GM18498 (cell line): ENCODE results near the gene RCOR1.
"Not testable (repeated sequence)": the region's sequence is repeated elsewhere in the genome, so short reads cannot be mapped to it uniquely, and the experiment has no call there.

Experiments
- ATAC-seq: cut with Tn5 transposase; IDR thresholded peaks from one replicate; pipeline ENCODE4 v1.9.1; 2021; ENCODE audit warnings: mild to moderate bottlenecking, moderate library complexity; ENCODE audit not compliant: unreplicated experiment

RCOR1 gene

GRCh38 chr14:102591944-102592762 is at the start of gene RCOR1:
RCOR1 (plus strand) TSS chr14:102592649; CDS start chr14:102592887, 238 bp downstream.
- ATAC-seq: peak; percentile 75

- no peak for ATAC-seq
These were observed 48.3 kb upstream of the RCOR1 start for GRCh38 chr14:102544046-102544746.

DNA sequence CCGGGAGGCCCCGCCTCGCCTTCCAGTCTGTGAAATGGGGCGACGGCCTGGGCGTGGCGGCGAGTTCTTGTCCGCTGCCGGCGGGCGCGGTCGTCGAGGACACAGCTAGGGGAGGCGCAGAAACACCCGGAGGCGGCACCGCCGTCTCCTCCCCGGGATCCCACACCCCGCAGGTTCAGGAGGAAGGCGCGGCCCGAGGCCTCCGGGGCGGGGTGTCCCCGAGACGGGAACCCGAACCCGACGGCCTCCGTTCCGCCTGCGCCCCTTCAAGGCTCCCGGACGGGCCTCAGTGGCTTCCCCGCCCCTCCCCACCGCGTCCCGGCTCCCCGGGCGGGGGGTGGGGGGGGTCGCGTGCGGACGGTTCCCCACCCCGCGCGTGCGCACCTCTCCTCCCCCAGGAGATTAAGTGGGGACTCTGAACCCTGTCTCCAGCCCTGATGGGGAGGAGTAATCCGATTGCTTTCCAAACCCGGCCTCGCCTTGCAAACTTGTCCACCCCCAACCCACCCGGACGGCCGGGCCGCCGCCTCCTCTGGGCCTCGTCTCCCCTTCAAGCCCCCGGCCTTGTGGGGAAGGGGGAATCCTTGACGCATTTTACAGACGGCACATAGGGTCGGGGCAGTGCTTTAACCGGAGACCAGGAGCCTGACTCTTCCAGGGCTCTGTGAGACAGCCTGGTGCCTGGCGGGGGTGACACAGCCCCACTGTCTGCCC is 47.5 kb upstream of the RCOR1 start:
- ATAC-seq: no peak

- ATAC-seq: no peak
These were observed 46.8 kb upstream of the RCOR1 start for GRCh38 chr14:102545461-102546265.

DNA sequence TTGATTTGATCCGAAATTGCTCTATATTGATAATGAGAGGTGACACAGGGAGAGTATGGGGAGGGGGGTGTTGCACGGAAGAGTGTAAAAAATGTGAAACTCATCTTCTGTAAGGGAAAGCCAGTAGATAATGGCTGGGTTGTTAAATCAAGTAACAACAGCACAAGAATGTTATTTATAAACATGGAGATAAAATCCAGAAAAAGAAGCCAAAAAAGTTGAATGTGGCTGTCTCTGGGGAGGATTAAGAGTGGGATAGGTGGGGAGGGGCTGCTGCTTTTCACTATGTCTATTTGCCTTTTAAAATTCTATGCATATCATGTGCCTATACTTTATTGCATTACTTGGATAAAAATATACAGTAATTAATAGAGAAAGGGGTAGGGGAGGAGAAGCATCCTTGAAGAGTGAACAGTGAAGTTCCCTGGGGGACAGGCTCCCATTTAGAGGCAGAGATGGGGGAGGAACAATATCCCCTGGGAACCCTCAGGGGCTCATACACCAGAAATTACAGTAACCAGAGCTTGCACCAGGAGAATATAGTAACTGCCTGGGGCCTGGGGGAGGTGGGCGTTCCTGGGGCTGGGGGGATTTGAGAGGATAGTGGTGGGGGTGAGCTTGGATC is 43.7 kb upstream of the RCOR1 start:
- no peak for ATAC-seq

DNA sequence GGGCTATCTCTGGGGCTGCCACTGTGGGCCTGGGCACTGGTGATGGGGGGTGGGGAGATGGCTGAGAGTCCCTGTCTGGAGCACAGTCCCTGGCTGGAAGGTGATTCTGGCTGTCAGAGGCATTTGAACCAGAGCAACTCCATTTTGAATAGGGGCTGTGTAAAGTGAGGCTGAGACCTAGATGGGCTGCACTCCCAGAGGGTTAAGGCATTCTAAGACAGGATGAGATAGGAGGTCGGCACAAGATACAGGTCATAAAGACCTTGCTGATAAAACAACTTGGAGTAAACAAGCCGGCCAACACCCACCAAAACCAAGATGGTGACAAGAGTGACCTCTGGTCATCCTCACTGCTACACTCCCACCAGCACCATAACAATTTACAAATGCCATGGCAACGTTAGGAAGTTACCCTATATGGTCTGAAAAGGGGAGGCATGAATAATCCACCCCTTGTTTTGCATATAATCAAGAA is 41.5 kb upstream of the RCOR1 start:
- not testable (repeated sequence) for ATAC-seq

GRCh38 chr14:102551995-102552705 is 40.3 kb upstream of the RCOR1 start:
- no peak for ATAC-seq

DNA sequence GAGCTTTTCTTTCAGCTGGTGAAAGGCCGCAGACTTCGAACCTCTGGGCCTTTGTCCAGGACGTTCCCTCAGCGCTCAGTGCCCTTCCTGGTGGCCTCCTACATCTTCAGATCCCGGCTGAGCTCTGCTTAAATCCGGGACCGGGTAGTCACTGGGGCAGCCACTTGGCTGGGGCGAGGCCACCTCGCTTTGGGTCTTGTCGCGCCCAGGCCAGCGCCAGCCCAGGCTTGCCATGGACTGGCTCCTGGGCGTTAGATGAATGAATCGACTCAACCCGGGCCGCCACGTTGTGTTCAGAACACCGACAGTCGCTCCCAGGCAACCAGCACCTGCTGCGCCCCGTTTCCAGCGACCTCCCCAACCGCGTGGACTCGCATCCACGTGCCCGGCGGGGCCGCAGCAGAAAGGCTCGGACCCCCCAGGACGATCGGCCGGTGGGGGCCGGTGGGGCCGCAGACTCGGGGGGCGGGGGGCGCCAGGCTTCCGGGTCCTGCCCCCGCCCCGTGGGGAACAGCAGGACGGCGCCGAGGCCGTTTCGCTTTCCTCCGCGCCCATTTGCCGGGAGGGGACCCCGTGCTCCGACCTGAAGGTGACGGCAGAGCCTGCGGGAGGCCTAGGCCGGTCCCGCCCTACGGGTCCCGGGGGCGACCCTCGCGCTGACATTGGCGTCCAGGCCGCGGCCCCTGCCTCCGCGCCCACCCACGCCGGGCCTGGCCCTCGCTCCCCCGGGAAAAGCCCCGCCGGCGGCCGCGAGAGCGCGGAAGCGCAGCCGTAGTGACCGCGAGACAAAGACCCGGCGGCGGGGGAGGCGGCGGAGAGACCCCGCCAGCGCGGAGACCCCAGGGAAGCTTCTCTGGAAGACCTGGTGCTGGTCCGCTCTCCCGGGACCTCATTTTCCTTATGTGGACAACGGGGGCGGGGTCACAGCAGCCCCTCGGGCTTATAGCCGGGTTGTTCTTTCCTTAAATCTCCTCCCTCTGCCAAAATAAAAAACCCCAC is 37.3 kb upstream of the RCOR1 start:
- peak; percentile 55 for ATAC-seq

GRCh38 chr14:102556098-102556677 is 36.3 kb upstream of the RCOR1 start:
- ATAC-seq: no peak

DNA sequence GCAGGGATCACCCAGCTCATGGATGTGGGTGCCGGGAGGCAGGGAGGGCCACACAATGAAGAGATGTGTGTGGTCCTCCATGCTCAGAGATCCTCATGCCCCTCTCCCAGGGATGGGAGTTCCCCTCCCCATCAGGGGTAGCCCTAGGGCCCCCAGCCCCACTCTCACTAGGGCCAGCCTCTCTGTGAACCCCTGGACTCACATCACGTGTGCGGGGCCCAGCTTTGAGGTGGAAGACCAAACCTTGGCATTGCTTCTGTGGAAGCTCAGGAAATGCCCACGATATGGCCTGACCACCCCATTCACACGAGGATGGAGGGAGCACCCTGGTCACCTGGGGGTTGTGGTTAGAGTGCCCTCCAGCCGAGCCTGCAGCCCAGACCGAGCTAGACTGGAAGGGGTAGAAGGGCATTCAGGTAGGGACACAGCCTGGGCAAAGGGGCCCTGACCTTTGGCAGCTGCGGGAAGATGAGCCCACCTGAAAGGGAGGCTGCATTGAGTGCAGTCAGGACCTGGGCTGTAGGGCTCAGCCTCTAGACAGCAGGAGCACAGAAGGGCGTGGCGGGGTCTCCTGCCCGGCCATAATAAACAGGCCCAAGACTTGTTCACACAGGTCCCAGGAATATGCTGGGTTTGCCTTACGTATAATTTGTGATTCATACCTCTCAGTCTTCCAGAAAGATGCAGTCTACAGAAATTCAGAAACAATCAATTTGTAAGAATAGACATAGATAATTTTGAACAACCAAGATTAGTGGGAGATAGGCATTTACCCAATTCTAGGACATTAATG is 34.8 kb upstream of the RCOR1 start:
- ATAC-seq: no peak

DNA sequence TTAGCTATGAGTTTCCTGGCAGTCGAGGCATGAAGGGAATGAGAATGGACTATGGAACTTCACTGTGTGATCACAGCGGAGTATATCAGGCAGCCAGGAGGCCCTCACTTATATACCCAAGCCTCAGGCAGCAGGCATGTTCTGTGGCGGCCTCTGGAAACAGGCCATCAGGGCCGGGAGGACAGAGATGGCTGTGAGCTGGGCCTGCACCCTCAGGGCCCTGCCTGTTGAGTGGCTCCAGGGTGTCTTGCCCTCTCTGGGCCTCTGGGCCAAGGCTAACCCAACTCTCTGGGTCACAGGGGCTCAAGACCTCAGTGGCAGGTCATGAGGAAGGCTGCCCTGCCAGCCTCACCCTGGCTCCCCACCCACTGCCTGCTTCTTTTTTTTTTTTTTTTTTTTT is 33.9 kb upstream of the RCOR1 start:
- no peak for ATAC-seq

DNA sequence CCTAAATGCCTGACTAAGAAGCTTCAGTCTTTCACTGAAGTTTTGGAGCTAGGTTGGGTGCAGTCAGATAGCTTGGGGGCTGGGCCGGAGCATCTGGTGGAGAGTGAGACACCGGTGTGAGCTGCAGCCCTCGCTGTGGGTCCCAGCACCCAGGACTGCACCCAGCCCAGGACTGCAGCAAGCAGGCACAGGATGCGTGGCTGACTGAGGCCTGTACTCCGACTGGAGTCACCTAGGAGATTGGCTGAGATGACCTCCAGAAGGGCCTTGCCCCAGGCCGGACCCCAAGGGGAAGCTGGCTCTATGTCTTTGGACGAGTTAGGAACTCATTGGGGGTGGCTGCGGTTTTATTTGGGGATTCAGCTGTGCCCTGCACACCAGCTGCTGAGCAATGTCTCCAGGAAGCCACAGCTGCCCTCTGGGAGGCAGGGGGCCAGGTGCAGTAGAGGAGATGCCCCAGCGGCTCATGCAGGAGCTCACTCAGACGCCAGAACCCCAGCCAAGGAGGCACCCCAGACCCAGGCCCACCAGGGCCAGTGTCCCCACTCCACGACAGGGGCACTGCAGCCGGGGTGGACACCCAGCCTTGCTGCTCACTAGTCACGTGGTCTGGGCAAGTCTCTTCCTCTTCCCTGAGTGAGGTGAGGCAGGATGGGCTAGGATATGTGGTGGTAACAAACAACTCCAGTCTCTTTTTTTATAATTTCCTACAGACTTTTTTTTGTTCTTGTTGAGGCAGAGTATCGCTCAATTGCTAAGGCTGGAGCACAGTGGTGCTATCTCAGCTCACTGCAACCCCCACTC is 31.8 kb upstream of the RCOR1 start:
- no peak for ATAC-seq

GRCh38 chr14:102565331-102565887 is 27.0 kb upstream of the RCOR1 start:
- ATAC-seq: peak; percentile 60

GRCh38 chr14:102565959-102566358 is 26.5 kb upstream of the RCOR1 start:
- no peak for ATAC-seq

GRCh38 chr14:102568115-102568614 is 24.3 kb upstream of the RCOR1 start:
- no peak for ATAC-seq
